ENCODE results near the gene ZNF813. TPM values are rescaled to one million over a fixed set of nuclear protein-coding genes. Genes with fewer than 3 reads are reported as not detected.

ZNF813 gene
- total RNA-seq, 1 experiment from 2014 or later, result not detected

DNA sequence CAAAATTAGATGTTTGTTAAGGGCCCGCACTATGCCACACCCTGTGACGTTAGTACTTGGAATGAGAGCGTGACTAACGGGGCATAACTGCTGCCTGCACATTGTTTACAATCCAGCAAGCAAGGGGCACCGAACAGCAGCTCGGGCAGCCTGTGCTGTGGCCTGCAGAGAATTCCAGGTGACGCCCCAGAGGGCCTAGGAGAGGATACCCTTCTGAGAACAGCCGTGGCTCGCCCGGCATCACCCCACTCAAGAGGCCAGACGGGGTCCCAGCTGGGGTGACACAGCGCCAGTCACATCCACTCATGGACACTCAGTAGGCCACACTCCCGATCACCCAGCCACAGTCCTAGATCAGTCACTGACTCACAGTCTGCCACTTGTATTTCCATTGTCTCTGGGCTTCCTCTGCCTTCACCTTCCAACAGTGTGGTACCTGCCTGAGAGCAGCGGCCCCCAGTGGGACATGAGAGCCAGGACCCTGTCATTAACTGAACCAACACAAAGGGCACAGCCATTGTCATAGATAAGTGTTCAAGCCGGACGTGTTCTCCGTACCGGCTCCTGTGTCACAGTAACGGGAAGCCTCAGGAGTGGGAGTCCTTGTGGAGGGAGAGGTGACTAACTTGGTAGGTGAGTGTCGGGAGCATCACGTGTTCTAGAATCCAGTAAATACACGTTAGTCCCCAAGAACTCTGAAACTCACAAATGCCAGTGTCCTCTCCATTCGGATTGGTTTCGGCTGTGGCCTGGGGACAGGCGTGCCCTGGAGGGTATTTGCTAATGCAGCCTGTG lies 77.9 kb downstream of the ZNF813 start:
- no peak overlapping the region for H3K4me2 ChIP-seq (ENCODE audit: low read length)
- no peaks in the 10 kb centered on the region for H3K79me2 ChIP-seq (ENCODE audit: insufficient read depth, low read length)
- no peaks in the 10 kb centered on the region for H4K20me1 ChIP-seq (ENCODE audit: insufficient read depth)
- intact Hi-C loops (cut with micrococcal nuclease), result no loop called here
- no peak for DNase-seq (ENCODE audit: low read depth, low spot score)
- no peak for ATAC-seq
- H3K9me2 ChIP-seq (ENCODE audit: insufficient read depth), result no peaks in the 10 kb centered on the region
- CTCF ChIA-PET, result no interaction called here
- no peak overlapping the region for H3K4me3 ChIP-seq (replicated peaks in 1 of 2; ENCODE audit: low read depth in 1 of 2, low read length in 2 of 2)
- no peaks in the 10 kb centered on the region for H3K4me1 ChIP-seq (ENCODE audit: control insufficient read depth in 1 of 2, insufficient read depth in 2 of 2, low read length in 2 of 2)
- no TSS peak for BruUV-seq (replicated peaks)
- no peak overlapping the region for H2AFZ ChIP-seq (ENCODE audit: low read depth, low read length, poor library complexity, severe bottlenecking)
- no peaks in the 10 kb centered on the region for H3K27me3 ChIP-seq (ENCODE audit: insufficient read depth, low read length)
- no peak overlapping the region for H3K9ac ChIP-seq (ENCODE audit: low read length)
- TF ChIP-seq EZH2phosphoT487 (IDR thresholded peaks at IDR 0.05; ENCODE audit: borderline replicate concordance) (no peak), SRF (IDR thresholded peaks at IDR 0.05; ENCODE audit: low read depth) (no peak), SP1 (IDR thresholded peaks at IDR 0.05; ENCODE audit: low read depth) (no peak), SIN3A (IDR thresholded peaks at IDR 0.05; ENCODE audit: low read depth) (no peak), EZH2 (IDR thresholded peaks at IDR 0.05) (no peak), TCF7L2 (IDR thresholded peaks at IDR 0.05; ENCODE audit: borderline replicate concordance, extremely low read depth, insufficient read depth, insufficient read length) (no peak), POLR2A (IDR thresholded peaks at IDR 0.05; ENCODE audit: borderline replicate concordance, extremely low read depth, insufficient read depth, insufficient read length) (no peak), CEBPB (IDR thresholded peaks at IDR 0.05; ENCODE audit: low read depth) (no peak), EGR1 (IDR thresholded peaks at IDR 0.05; ENCODE audit: low read depth) (no peak), RAD21 (IDR thresholded peaks at IDR 0.05; ENCODE audit: low read depth) (no peak), ELF1 (IDR thresholded peaks at IDR 0.05; ENCODE audit: borderline replicate concordance, low read depth) (no peak), POLR2AphosphoS5 (IDR thresholded peaks at IDR 0.05; ENCODE audit: low read depth, low read length) (no peak), ZFX (IDR thresholded peaks at IDR 0.05) (no peak), CBX3 (IDR thresholded peaks at IDR 0.05; ENCODE audit: low read depth) (no peak), JUND (IDR thresholded peaks at IDR 0.05) (no peak)
- TF ChIP-seq, protein P1, sequence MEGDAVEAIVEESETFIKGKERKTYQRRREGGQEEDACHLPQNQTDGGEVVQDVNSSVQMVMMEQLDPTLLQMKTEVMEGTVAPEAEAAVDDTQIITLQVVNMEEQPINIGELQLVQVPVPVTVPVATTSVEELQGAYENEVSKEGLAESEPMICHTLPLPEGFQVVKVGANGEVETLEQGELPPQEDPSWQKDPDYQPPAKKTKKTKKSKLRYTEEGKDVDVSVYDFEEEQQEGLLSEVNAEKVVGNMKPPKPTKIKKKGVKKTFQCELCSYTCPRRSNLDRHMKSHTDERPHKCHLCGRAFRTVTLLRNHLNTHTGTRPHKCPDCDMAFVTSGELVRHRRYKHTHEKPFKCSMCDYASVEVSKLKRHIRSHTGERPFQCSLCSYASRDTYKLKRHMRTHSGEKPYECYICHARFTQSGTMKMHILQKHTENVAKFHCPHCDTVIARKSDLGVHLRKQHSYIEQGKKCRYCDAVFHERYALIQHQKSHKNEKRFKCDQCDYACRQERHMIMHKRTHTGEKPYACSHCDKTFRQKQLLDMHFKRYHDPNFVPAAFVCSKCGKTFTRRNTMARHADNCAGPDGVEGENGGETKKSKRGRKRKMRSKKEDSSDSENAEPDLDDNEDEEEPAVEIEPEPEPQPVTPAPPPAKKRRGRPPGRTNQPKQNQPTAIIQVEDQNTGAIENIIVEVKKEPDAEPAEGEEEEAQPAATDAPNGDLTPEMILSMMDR (IDR thresholded peaks at IDR 0.05 in 2 of 3, conservative IDR thresholded peaks at IDR 0.05 in 1 of 3; ENCODE audit: borderline replicate concordance in 1 of 3, insufficient read depth in 1 of 3, low read depth in 2 of 3, low read length in 2 of 3), result no peak
- TF ChIP-seq, protein P2, sequence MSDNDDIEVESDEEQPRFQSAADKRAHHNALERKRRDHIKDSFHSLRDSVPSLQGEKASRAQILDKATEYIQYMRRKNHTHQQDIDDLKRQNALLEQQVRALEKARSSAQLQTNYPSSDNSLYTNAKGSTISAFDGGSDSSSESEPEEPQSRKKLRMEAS (IDR thresholded peaks at IDR 0.05), result no peak
- TF ChIP-seq, protein P3, sequence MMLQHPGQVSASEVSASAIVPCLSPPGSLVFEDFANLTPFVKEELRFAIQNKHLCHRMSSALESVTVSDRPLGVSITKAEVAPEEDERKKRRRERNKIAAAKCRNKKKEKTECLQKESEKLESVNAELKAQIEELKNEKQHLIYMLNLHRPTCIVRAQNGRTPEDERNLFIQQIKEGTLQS (IDR thresholded peaks at IDR 0.05), result no peak
- TF ChIP-seq, protein P4, sequence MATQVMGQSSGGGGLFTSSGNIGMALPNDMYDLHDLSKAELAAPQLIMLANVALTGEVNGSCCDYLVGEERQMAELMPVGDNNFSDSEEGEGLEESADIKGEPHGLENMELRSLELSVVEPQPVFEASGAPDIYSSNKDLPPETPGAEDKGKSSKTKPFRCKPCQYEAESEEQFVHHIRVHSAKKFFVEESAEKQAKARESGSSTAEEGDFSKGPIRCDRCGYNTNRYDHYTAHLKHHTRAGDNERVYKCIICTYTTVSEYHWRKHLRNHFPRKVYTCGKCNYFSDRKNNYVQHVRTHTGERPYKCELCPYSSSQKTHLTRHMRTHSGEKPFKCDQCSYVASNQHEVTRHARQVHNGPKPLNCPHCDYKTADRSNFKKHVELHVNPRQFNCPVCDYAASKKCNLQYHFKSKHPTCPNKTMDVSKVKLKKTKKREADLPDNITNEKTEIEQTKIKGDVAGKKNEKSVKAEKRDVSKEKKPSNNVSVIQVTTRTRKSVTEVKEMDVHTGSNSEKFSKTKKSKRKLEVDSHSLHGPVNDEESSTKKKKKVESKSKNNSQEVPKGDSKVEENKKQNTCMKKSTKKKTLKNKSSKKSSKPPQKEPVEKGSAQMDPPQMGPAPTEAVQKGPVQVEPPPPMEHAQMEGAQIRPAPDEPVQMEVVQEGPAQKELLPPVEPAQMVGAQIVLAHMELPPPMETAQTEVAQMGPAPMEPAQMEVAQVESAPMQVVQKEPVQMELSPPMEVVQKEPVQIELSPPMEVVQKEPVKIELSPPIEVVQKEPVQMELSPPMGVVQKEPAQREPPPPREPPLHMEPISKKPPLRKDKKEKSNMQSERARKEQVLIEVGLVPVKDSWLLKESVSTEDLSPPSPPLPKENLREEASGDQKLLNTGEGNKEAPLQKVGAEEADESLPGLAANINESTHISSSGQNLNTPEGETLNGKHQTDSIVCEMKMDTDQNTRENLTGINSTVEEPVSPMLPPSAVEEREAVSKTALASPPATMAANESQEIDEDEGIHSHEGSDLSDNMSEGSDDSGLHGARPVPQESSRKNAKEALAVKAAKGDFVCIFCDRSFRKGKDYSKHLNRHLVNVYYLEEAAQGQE (IDR thresholded peaks at IDR 0.05; ENCODE audit: low read depth), result no peak
- no peak overlapping the region for H3K27ac ChIP-seq (ENCODE audit: low read depth, low read length)
- POLR2A ChIA-PET, result no interaction called here
- H3K36me3 ChIP-seq (ENCODE audit: control insufficient read depth in 1 of 2, insufficient read depth in 2 of 2, low read length in 2 of 2), result no peaks in the 10 kb centered on the region
- RAD21 ChIA-PET (ENCODE audit: low non-redundant PET in 1 of 2, low total read pairs in 2 of 2, uncharacterized antibody in 2 of 2, unreplicated experiment in 2 of 2), result no interaction called here
- peaks cover 0 to 9% of the 10 kb centered on the region in 2 experiments; a peak in 1 of 4 replicates for H3K9me3 ChIP-seq (ENCODE audit: control insufficient read depth in 1 of 2, insufficient read depth in 1 of 2, low read depth in 1 of 2, low read length in 2 of 2)
